ENCODE data around the gene R3HDM2.

The R3HDM2 gene

DNA sequence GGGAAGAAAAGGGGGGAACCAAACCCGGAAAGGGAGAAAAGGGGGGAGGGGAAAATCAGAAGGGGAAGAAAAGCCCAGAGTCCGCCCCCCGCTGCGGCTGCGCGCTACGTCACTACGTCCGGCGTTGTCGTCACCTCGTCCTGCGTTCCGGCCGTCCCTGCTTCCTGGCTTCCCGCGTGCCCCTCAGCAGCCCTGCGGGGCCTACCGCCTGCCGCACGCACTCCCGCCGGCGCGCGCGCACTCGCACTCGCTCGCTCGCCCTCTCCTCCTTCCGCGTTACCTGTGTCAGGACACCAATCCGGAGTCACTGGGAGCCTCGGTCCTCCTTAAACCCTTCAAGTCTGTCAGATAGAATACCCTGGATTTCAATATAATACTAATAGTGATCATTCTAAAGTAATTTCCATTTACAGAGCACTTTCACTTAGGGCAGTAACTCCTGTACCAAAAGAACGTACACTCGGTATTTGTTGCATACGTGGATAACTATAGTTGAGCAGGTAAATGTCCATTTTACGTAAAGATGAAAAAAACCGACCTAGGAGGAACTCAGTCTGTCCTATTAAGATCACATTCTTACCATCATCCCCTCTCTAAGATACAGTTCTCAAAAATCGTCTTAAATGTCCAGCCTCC, at the start of gene R3HDM2:
TSS of gene R3HDM2 (minus strand) at position 113 of the 636 bp plus-strand sequence. CDS start 120,615 bp downstream, outside the sequence.
- DNase-seq (ENCODE audit: low read depth), result peak; percentile 95
- TF ChIP-seq, protein P1, sequence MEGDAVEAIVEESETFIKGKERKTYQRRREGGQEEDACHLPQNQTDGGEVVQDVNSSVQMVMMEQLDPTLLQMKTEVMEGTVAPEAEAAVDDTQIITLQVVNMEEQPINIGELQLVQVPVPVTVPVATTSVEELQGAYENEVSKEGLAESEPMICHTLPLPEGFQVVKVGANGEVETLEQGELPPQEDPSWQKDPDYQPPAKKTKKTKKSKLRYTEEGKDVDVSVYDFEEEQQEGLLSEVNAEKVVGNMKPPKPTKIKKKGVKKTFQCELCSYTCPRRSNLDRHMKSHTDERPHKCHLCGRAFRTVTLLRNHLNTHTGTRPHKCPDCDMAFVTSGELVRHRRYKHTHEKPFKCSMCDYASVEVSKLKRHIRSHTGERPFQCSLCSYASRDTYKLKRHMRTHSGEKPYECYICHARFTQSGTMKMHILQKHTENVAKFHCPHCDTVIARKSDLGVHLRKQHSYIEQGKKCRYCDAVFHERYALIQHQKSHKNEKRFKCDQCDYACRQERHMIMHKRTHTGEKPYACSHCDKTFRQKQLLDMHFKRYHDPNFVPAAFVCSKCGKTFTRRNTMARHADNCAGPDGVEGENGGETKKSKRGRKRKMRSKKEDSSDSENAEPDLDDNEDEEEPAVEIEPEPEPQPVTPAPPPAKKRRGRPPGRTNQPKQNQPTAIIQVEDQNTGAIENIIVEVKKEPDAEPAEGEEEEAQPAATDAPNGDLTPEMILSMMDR (conservative IDR thresholded peaks at IDR 0.05; ENCODE audit: low read depth, low read length), result no peak
- H3K4me3 ChIP-seq (ENCODE audit: low read depth, low read length), result peak within 1 kb of the TSS; percentile 62

DNA sequence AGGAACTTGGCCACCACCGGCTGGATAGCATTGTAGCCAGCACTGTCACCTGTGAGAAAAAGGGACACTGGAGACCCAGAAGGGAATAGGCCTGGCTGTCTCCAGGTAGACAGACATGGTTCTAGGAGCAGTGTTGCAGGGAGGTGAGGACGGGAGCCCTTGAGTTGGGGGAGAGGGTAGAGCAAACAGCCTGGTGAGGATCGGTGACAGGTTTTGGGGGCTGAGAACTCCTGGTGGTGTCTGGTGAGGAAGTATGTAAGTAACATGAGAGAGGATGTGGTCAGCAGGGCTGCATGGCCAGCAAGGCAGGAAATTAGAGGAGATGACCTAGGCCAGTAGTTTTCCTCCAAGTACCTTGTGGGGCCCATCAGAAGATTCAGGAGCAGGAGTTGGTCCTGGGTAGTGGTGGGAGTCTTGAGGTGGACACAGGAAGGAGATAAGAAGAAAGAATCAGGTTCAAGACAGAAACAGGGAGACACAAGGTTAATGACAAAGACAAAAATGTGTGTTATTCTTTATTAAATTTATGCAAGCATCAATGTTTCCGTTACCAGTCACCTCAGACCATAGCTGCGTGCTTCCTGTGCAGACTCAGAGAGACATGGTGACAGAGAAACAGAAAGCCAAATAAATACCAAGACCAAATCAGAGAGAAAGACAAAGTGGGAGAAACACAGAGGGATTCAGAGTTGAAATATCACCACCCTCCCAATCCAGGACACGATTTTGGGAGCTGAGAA, 48.7 kb upstream of the R3HDM2 start, which contains the start of gene ARHGAP9:
TSS of gene ARHGAP9 (minus strand) at position 491 of the 740 bp plus-strand sequence. CDS start at position 31, 460 bp downstream.
- DNase-seq (ENCODE audit: low read depth), result peak; percentile 53
- H3K4me3 ChIP-seq (ENCODE audit: low read depth, low read length), result no peak within 1 kb of the TSS
- TF ChIP-seq, protein P1 (conservative IDR thresholded peaks at IDR 0.05; ENCODE audit: low read depth, low read length), result no peak

DNA sequence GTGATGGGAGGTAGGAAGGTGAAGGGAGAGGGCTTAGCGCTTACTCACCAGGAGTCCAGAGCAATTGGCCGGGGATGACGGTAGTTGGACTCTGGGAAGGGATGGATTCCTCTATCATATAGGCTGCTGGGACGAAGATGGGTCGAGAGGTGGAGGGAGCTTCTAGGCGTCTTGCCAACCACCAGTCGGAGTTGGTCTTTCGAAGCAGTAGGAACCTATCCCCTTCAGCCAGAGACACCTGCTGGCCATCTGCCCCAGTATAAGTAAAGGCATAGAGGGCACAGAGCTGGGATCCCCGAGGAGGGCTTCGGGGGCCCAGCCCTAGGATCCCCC, 48.2 kb upstream of the R3HDM2 start:
- DNase-seq (ENCODE audit: low read depth), result no peak
- H3K4me3 ChIP-seq (ENCODE audit: low read depth, low read length), result no peak overlapping the region
- TF ChIP-seq, protein P1 (conservative IDR thresholded peaks at IDR 0.05; ENCODE audit: low read depth, low read length), result no peak

DNA sequence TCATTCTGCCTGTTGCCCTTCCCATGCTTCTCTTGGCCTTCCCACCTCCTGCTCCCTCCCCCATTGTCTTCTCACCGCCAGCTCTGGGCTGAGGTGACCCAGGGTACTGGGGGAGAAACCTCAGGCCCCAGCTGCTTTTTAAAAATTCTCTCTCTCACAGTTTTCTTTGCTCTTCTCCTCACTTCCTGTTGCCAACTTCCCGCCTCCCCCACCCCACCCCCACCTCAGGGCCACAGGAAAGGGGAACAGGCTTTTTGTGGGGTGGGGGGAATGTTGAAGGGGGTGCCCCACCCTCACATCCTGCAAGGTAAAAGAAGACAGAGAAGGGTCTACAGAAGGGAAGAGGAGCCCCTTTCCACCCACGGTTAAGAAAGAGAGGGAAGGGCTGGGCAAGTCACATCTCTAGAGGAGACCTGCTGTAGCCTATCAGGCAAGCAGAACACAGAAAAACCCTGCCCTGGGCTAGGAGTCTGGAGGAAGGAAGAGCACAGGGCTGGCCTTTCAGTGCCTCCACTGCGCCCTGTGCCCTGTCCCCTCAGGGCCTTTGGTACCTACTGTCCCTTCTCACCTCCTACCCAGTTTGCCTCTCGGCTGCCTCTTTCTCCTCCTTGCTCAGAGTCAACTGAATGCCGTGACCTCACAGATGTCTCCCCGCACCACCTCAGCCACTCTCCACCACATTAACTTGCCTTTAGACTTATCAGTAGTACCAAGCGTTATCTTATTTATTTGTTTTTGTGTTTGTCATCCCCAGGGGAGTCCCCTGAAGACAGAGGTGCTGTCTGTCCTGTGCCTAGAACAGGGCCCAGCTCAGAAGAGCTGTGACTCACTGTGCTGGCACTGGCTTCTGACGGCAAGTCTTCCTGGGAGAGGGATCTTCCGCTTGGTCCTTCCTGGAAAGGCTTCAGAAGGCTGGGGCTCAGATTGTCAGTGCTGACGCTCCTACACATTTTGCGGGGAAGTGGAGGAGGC, 47.2 kb upstream of the R3HDM2 start:
- peak; percentile 31 for DNase-seq (ENCODE audit: low read depth)
- TF ChIP-seq, protein P1 (conservative IDR thresholded peaks at IDR 0.05; ENCODE audit: low read depth, low read length), result no peak
- H3K4me3 ChIP-seq (ENCODE audit: low read depth, low read length), result no peak overlapping the region

DNA sequence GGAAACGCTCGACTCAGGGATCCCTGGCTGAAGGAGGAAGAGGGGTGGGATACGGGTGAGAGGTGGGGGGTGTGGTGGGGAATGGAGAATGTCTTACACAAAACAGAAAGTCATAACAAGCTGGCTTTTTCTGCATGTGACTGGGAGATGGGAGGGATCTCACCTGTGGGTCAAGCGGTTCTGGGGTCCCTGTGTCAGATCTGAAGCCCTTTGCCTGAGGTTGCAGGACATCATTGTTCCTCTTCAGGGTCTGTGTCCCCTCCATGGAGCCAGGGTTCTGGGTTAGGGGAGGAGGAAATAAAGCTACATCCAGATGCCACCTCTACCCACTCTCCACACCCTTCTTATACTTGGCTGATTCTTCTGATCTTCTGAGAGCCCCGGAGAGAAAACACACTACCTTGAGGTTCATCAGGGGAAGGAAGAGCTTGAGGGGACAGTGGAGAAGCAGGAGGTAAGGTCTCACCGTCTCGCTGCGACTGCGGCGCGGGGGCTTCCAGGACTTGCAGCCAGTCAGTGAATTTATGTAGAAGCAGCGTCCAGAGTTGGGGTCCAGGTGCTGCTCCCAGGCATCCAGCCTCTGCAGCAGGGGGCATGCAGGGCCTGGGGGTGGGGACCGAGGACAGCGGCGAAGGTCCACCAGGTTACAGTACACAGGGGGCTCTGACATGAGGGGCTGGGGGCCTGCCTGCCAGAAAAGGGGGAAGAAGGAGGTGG, 46.3 kb upstream of the R3HDM2 start:
- DNase-seq (ENCODE audit: low read depth), result no peak
- H3K4me3 ChIP-seq (ENCODE audit: low read depth, low read length), result no peak overlapping the region
- TF ChIP-seq, protein P1 (conservative IDR thresholded peaks at IDR 0.05; ENCODE audit: low read depth, low read length), result no peak

All from choroid plexus epithelial cell (primary cell).